Measurements from ENCODE around the gene TMEM178A.
A peak's percentile ranks its signal among the peaks of the same experiment; 100 is the strongest.

Gene TMEM178A

GRCh38 chr2:39706312-39706711 is 40.6 kb downstream of the TMEM178A start:
- Histone ChIP-seq H2AFZ (ENCODE audit: insufficient read depth, low read length, poor library complexity) (no peak overlapping the region), H4K91ac (ENCODE audit: low read depth, low read length) (no peak overlapping the region), H3K9ac (ENCODE audit: low read length) (no peak overlapping the region), H3K4me3 (ENCODE audit: low read depth, low read length) (no peak overlapping the region), H3K36me3 (ENCODE audit: control insufficient read depth in 1 of 2, insufficient read depth in 2 of 2, low read length in 2 of 2) (no peaks in the 10 kb centered on the region), H3K14ac (ENCODE audit: low read length) (no peak overlapping the region), H3K4ac (ENCODE audit: low read depth, low read length) (no peak overlapping the region), H3K18ac (ENCODE audit: low read length) (no peak overlapping the region), H2AK5ac (ENCODE audit: low read length) (no peak overlapping the region), H3K4me1 (ENCODE audit: control insufficient read depth in 1 of 2, insufficient read depth in 2 of 2, low read length in 2 of 2) (peaks cover 0 to 3% of the 10 kb centered on the region in 2 experiments), H3K4me2 (ENCODE audit: low read length) (no peak overlapping the region), H3K79me1 (ENCODE audit: low read length) (no peaks in the 10 kb centered on the region), H2BK12ac (ENCODE audit: low read length) (no peak overlapping the region), H3K27me3 (ENCODE audit: insufficient read depth, low read length) (no peaks in the 10 kb centered on the region), H2BK5ac (ENCODE audit: low read depth, low read length, poor library complexity) (no peak overlapping the region), H3K27ac (ENCODE audit: low read depth, low read length) (no peak overlapping the region), H2BK120ac (ENCODE audit: insufficient read depth, low read length, poor library complexity) (no peak overlapping the region), H3K79me2 (ENCODE audit: control insufficient read depth, insufficient read depth, low read length, poor library complexity) (no peaks in the 10 kb centered on the region), H3K23ac (ENCODE audit: low read length) (no peak overlapping the region), H4K12ac (ENCODE audit: low read depth, low read length) (no peak overlapping the region), H3K9me3 (ENCODE audit: insufficient read depth, low read depth, low read length) (peaks cover 2% of the 10 kb centered on the region), H4K8ac (ENCODE audit: low read depth, low read length) (no peak overlapping the region)
- no CpG with 5 or more reads among the region's 1 CpG for WGBS (ENCODE audit: extremely low coverage, insufficient coverage, insufficient read length)
- no peak for DNase-seq

GRCh38 chr2:39706945-39707344 is 41.2 kb downstream of the TMEM178A start:
- Histone ChIP-seq H2BK5ac (ENCODE audit: low read depth, low read length, poor library complexity) (no peak overlapping the region), H2AK5ac (ENCODE audit: low read length) (no peak overlapping the region), H2BK120ac (ENCODE audit: insufficient read depth, low read length, poor library complexity) (no peak overlapping the region), H3K18ac (ENCODE audit: low read length) (no peak overlapping the region), H3K4ac (ENCODE audit: low read depth, low read length) (no peak overlapping the region), H4K8ac (ENCODE audit: low read depth, low read length) (no peak overlapping the region), H2AFZ (ENCODE audit: insufficient read depth, low read length, poor library complexity) (no peak overlapping the region), H3K79me1 (ENCODE audit: low read length) (no peaks in the 10 kb centered on the region), H3K36me3 (ENCODE audit: control insufficient read depth in 1 of 2, insufficient read depth in 2 of 2, low read length in 2 of 2) (no peaks in the 10 kb centered on the region), H3K4me3 (ENCODE audit: low read depth, low read length) (no peak overlapping the region), H3K79me2 (ENCODE audit: control insufficient read depth, insufficient read depth, low read length, poor library complexity) (no peaks in the 10 kb centered on the region), H4K91ac (ENCODE audit: low read depth, low read length) (no peak overlapping the region), H2BK12ac (ENCODE audit: low read length) (no peak overlapping the region), H3K14ac (ENCODE audit: low read length) (no peak overlapping the region), H3K27ac (ENCODE audit: low read depth, low read length) (no peak overlapping the region), H3K23ac (ENCODE audit: low read length) (no peak overlapping the region), H3K9ac (ENCODE audit: low read length) (no peak overlapping the region), H3K4me1 (ENCODE audit: control insufficient read depth in 1 of 2, insufficient read depth in 2 of 2, low read length in 2 of 2) (peaks cover 0 to 3% of the 10 kb centered on the region in 2 experiments), H3K27me3 (ENCODE audit: insufficient read depth, low read length) (no peaks in the 10 kb centered on the region), H4K12ac (ENCODE audit: low read depth, low read length) (no peak overlapping the region), H3K4me2 (ENCODE audit: low read length) (no peak overlapping the region), H3K9me3 (ENCODE audit: insufficient read depth, low read depth, low read length) (peaks cover 2% of the 10 kb centered on the region)
- DNase-seq, result no peak
- no CpG with 5 or more reads among the region's 8 CpGs for whole genome bisulfite sequencing (ENCODE audit: extremely low coverage, insufficient coverage, insufficient read length)

- no peak overlapping the region for H3K9ac ChIP-seq (ENCODE audit: low read length)
- peaks cover 2% of the 10 kb centered on the region for H3K9me3 ChIP-seq (ENCODE audit: insufficient read depth, low read depth, low read length)
- H3K4ac ChIP-seq (ENCODE audit: low read depth, low read length), result no peak overlapping the region
- no peak overlapping the region for H3K23ac ChIP-seq (ENCODE audit: low read length)
- no peaks in the 10 kb centered on the region for H3K36me3 ChIP-seq (ENCODE audit: control insufficient read depth in 1 of 2, insufficient read depth in 2 of 2, low read length in 2 of 2)
- no peak overlapping the region for H4K12ac ChIP-seq (ENCODE audit: low read depth, low read length)
- H3K18ac ChIP-seq (ENCODE audit: low read length), result no peak overlapping the region
- H3K14ac ChIP-seq (ENCODE audit: low read length), result no peak overlapping the region
- H2AK5ac ChIP-seq (ENCODE audit: low read length), result no peak overlapping the region
- no peak overlapping the region for H2BK120ac ChIP-seq (ENCODE audit: insufficient read depth, low read length, poor library complexity)
- H4K91ac ChIP-seq (ENCODE audit: low read depth, low read length), result peak overlapping the region; percentile 42
- no peak overlapping the region for H2BK12ac ChIP-seq (ENCODE audit: low read length)
- no peak overlapping the region for H3K27ac ChIP-seq (ENCODE audit: low read depth, low read length)
- no peak overlapping the region for H3K4me2 ChIP-seq (ENCODE audit: low read length)
- no peaks in the 10 kb centered on the region for H3K79me2 ChIP-seq (ENCODE audit: control insufficient read depth, insufficient read depth, low read length, poor library complexity)
- no peak for DNase-seq
- no peak overlapping the region for H4K8ac ChIP-seq (ENCODE audit: low read depth, low read length)
- H3K4me1 ChIP-seq (ENCODE audit: control insufficient read depth in 1 of 2, insufficient read depth in 2 of 2, low read length in 2 of 2), result peaks cover 0 to 3% of the 10 kb centered on the region in 2 experiments
- H2AFZ ChIP-seq (ENCODE audit: insufficient read depth, low read length, poor library complexity), result no peak overlapping the region
- H3K79me1 ChIP-seq (ENCODE audit: low read length), result no peaks in the 10 kb centered on the region
- no peaks in the 10 kb centered on the region for H3K27me3 ChIP-seq (ENCODE audit: insufficient read depth, low read length)
- WGBS (ENCODE audit: extremely low coverage, insufficient coverage, insufficient read length), result no CpG with 5 or more reads among the region's 9 CpGs
- no peak overlapping the region for H2BK5ac ChIP-seq (ENCODE audit: low read depth, low read length, poor library complexity)
- H3K4me3 ChIP-seq (ENCODE audit: low read depth, low read length), result no peak overlapping the region
Measured at GRCh38 chr2:39708003-39708402, 42.3 kb downstream of the TMEM178A start.

GRCh38 chr2:39710807-39711206 is 45.1 kb downstream of the TMEM178A start:
- Histone ChIP-seq H3K9ac (ENCODE audit: low read length) (no peak overlapping the region), H3K4me3 (ENCODE audit: low read depth, low read length) (no peak overlapping the region), H3K4me2 (ENCODE audit: low read length) (no peak overlapping the region), H3K14ac (ENCODE audit: low read length) (no peak overlapping the region), H3K4ac (ENCODE audit: low read depth, low read length) (no peak overlapping the region), H2BK5ac (ENCODE audit: low read depth, low read length, poor library complexity) (no peak overlapping the region), H3K36me3 (ENCODE audit: control insufficient read depth in 1 of 2, insufficient read depth in 2 of 2, low read length in 2 of 2) (no peaks in the 10 kb centered on the region), H4K8ac (ENCODE audit: low read depth, low read length) (no peak overlapping the region), H3K27me3 (ENCODE audit: insufficient read depth, low read length) (no peaks in the 10 kb centered on the region), H3K4me1 (ENCODE audit: control insufficient read depth in 1 of 2, insufficient read depth in 2 of 2, low read length in 2 of 2) (peaks cover 0 to 3% of the 10 kb centered on the region in 2 experiments), H2BK120ac (ENCODE audit: insufficient read depth, low read length, poor library complexity) (no peak overlapping the region), H3K79me1 (ENCODE audit: low read length) (no peaks in the 10 kb centered on the region), H3K9me3 (ENCODE audit: insufficient read depth, low read depth, low read length) (peaks cover 2% of the 10 kb centered on the region), H4K91ac (ENCODE audit: low read depth, low read length) (no peak overlapping the region), H3K18ac (ENCODE audit: low read length) (no peak overlapping the region), H4K12ac (ENCODE audit: low read depth, low read length) (no peak overlapping the region), H3K23ac (ENCODE audit: low read length) (no peak overlapping the region), H2AK5ac (ENCODE audit: low read length) (no peak overlapping the region), H3K27ac (ENCODE audit: low read depth, low read length) (no peak overlapping the region), H2AFZ (ENCODE audit: insufficient read depth, low read length, poor library complexity) (no peak overlapping the region), H3K79me2 (ENCODE audit: control insufficient read depth, insufficient read depth, low read length, poor library complexity) (no peaks in the 10 kb centered on the region), H2BK12ac (ENCODE audit: low read length) (peak overlapping the region; percentile 67)
- no CpG with 5 or more reads among the region's 3 CpGs for WGBS (ENCODE audit: extremely low coverage, insufficient coverage, insufficient read length)
- no peak for DNase-seq
